Ramos (cell line): ENCODE results near the gene DNAAF5.
"Not testable (repeated sequence)": the region's sequence is repeated elsewhere in the genome, so short reads cannot be mapped to it uniquely, and the experiment has no call there.

ENCODE experiments used
- in situ Hi-C: fragments of 300-500 bp; cut with MboI; formaldehyde crosslinking; loops from one replicate; pipeline ENCODE4 v1.14.3; 2022; ENCODE audit warnings: low sequenced_read_pairs; ENCODE audit not compliant: unreplicated experiment

Gene DNAAF5

GRCh38 chr7:744128-744520, 17.6 kb downstream of the DNAAF5 start:
- in situ Hi-C loops, result not testable (repeated sequence)

- in situ Hi-C loops, result no loop called here
Measured at GRCh38 chr7:744854-745430, 18.4 kb downstream of the DNAAF5 start.

GRCh38 chr7:745431-746154, 19.1 kb downstream of the DNAAF5 start:
- in situ Hi-C loops, result no loop called here

- in situ Hi-C loops, result no loop called here
Measured at GRCh38 chr7:746155-747061, 19.9 kb downstream of the DNAAF5 start.

GRCh38 chr7:747186-747585, 20.7 kb downstream of the DNAAF5 start:
- in situ Hi-C loops, result no loop called here

GRCh38 chr7:748446-748845, 21.9 kb downstream of the DNAAF5 start:
- in situ Hi-C loops, result no loop called here

GRCh38 chr7:749140-749551, 22.6 kb downstream of the DNAAF5 start:
- in situ Hi-C loops, result no loop called here

- in situ Hi-C loops, result no loop called here
Measured at GRCh38 chr7:750111-750905, 23.8 kb downstream of the DNAAF5 start.

- in situ Hi-C loops, result no loop called here
Measured at GRCh38 chr7:751826-752225, 25.3 kb downstream of the DNAAF5 start.

GRCh38 chr7:752256-752655, 25.8 kb downstream of the DNAAF5 start:
- in situ Hi-C loops, result not testable (repeated sequence)

- in situ Hi-C loops, result no loop called here
Measured at GRCh38 chr7:753190-753589, 26.7 kb downstream of the DNAAF5 start.

- in situ Hi-C loops, result no loop called here
Measured at GRCh38 chr7:754531-755412, 28.3 kb downstream of the DNAAF5 start.

- in situ Hi-C loops, result no loop called here
Measured at GRCh38 chr7:755413-755805, 28.9 kb downstream of the DNAAF5 start.

- in situ Hi-C loops, result no loop called here
Measured at GRCh38 chr7:756231-756927, 29.9 kb downstream of the DNAAF5 start.

- in situ Hi-C loops, result no loop called here
Measured at GRCh38 chr7:756928-757560, 30.5 kb downstream of the DNAAF5 start.

- in situ Hi-C loops, result no loop called here
Measured at GRCh38 chr7:757741-758163, 31.3 kb downstream of the DNAAF5 start.

GRCh38 chr7:759569-759968, 33.1 kb downstream of the DNAAF5 start:
- in situ Hi-C loops, result no loop called here

GRCh38 chr7:760006-760405, 33.5 kb downstream of the DNAAF5 start:
- in situ Hi-C loops, result no loop called here
